HEK293 (cell line): ENCODE measurements around the gene CCM2.

Experiments
- KLF8 ChIP-seq: fragments of 450-650 bp; formaldehyde crosslinking; IDR thresholded peaks from 2 replicates; pipeline ENCODE4 v1.5.1; 2016; ENCODE audit warnings: missing biosample characterization, missing genetic modification characterization
- PATZ1 ChIP-seq: fragments of 450-650 bp; formaldehyde crosslinking; IDR thresholded peaks from 2 replicates; pipeline ENCODE4 v1.5.1; 2016; ENCODE audit warnings: missing biosample characterization, missing genetic modification characterization
- ZNF211 ChIP-seq: fragments of 450-650 bp; formaldehyde crosslinking; IDR thresholded peaks from 2 replicates; pipeline ENCODE4 v1.5.1; 2016; ENCODE audit warnings: low read depth, missing biosample characterization, missing genetic modification characterization
- ZNF747 ChIP-seq: fragments of 450-650 bp; formaldehyde crosslinking; IDR thresholded peaks from 2 replicates; pipeline ENCODE4 v1.5.1; 2016; ENCODE audit warnings: missing biosample characterization, missing genetic modification characterization
- TF ChIP-seq, protein P1 (sequence below): fragments of 450-650 bp; formaldehyde crosslinking; IDR thresholded peaks from 2 replicates; pipeline ENCODE4 v1.5.1; 2016; ENCODE audit warnings: missing biosample characterization, missing genetic modification characterization
- TF ChIP-seq, protein P2 (sequence below): fragments of 450-650 bp; formaldehyde crosslinking; IDR thresholded peaks from 2 replicates; pipeline ENCODE4 v1.5.1; 2016; ENCODE audit warnings: missing biosample characterization, missing genetic modification characterization

GRCh38 chr7:45021604-45022296 is 21.7 kb downstream of the CCM2 start:
- TF ChIP-seq ZNF747 = no peak
- no peak for TF ChIP-seq ZNF211
- TF ChIP-seq, protein P1, sequence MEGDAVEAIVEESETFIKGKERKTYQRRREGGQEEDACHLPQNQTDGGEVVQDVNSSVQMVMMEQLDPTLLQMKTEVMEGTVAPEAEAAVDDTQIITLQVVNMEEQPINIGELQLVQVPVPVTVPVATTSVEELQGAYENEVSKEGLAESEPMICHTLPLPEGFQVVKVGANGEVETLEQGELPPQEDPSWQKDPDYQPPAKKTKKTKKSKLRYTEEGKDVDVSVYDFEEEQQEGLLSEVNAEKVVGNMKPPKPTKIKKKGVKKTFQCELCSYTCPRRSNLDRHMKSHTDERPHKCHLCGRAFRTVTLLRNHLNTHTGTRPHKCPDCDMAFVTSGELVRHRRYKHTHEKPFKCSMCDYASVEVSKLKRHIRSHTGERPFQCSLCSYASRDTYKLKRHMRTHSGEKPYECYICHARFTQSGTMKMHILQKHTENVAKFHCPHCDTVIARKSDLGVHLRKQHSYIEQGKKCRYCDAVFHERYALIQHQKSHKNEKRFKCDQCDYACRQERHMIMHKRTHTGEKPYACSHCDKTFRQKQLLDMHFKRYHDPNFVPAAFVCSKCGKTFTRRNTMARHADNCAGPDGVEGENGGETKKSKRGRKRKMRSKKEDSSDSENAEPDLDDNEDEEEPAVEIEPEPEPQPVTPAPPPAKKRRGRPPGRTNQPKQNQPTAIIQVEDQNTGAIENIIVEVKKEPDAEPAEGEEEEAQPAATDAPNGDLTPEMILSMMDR (tag by site-specific recombination) = no peak
- TF ChIP-seq PATZ1 = no peak
- no peak for TF ChIP-seq KLF8 (tag by site-specific recombination)
- TF ChIP-seq, protein P2, sequence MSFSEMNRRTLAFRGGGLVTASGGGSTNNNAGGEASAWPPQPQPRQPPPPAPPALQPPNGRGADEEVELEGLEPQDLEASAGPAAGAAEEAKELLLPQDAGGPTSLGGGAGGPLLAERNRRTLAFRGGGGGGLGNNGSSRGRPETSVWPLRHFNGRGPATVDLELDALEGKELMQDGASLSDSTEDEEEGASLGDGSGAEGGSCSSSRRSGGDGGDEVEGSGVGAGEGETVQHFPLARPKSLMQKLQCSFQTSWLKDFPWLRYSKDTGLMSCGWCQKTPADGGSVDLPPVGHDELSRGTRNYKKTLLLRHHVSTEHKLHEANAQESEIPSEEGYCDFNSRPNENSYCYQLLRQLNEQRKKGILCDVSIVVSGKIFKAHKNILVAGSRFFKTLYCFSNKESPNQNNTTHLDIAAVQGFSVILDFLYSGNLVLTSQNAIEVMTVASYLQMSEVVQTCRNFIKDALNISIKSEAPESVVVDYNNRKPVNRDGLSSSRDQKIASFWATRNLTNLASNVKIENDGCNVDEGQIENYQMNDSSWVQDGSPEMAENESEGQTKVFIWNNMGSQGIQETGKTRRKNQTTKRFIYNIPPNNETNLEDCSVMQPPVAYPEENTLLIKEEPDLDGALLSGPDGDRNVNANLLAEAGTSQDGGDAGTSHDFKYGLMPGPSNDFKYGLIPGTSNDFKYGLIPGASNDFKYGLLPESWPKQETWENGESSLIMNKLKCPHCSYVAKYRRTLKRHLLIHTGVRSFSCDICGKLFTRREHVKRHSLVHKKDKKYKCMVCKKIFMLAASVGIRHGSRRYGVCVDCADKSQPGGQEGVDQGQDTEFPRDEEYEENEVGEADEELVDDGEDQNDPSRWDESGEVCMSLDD (tag by site-specific recombination) = no peak
